ENCODE measurements around the gene KCNQ1.

- TF ChIP-seq CTCF (IDR thresholded peaks at IDR 0.05) (no peak), EZH2 (IDR thresholded peaks at IDR 0.05; ENCODE audit: borderline replicate concordance, insufficient read depth, low read depth, low read length, poor library complexity, severe bottlenecking) (no peak)
These were observed 147.0 kb downstream of the KCNQ1 start for GRCh38 chr11:2591805-2592204.

All from B cell (primary cell).